Thymus (tissue), 14 donors: ENCODE results near the gene DCX. TPM values are rescaled to one million over a fixed set of nuclear protein-coding genes. Genes with fewer than 3 reads are reported as not detected.

Experiments
- DNase-seq, 9 donors: peaks; one replicate each; pipeline ENCODE4 v3.0.0-alpha.2; 2013; ENCODE audit warnings: low spot score in 9 of 9, low read depth in 6 of 9, missing footprints in 1 of 9
- H3K27ac ChIP-seq, 2 donors: one replicate each; pipeline ENCODE4 v1.5.1; 2013; ENCODE audit warnings: control low read depth in 1 of 2, low read depth in 1 of 2, low read length in 1 of 2, mild to moderate bottlenecking in 1 of 2, moderate library complexity in 1 of 2
- H3K27me3 ChIP-seq, 2 donors: one replicate each; pipeline ENCODE4 v1.5.1; 2013; ENCODE audit warnings: low read length in 1 of 2; ENCODE audit not compliant: control insufficient read depth in 2 of 2, insufficient read depth in 1 of 2
- H3K36me3 ChIP-seq, 2 donors: one replicate each; pipeline ENCODE4 v1.5.1; 2013; ENCODE audit warnings: low read length in 1 of 2, mild to moderate bottlenecking in 1 of 2, moderate library complexity in 1 of 2; ENCODE audit not compliant: control insufficient read depth in 2 of 2, insufficient read depth in 2 of 2
- H3K4me1 ChIP-seq, 2 donors: one replicate each; pipeline ENCODE4 v1.5.1; 2013; ENCODE audit warnings: low read length in 2 of 2; ENCODE audit not compliant: control insufficient read depth in 2 of 2, insufficient read depth in 2 of 2
- H3K4me3 ChIP-seq, 2 donors: one replicate each; pipeline ENCODE4 v1.5.1; 2013; ENCODE audit warnings: low read length in 2 of 2, control low read depth in 1 of 2, mild to moderate bottlenecking in 1 of 2
- H3K9me3 ChIP-seq, 2 donors: one replicate each; pipeline ENCODE4 v1.5.1; 2013; ENCODE audit warnings: low read length in 1 of 2, mild to moderate bottlenecking in 1 of 2; ENCODE audit not compliant: control insufficient read depth in 2 of 2, insufficient read depth in 1 of 2
- whole genome bisulfite sequencing: extraction: QIAGEN DNeasy Blood & Tissue Kit; methylation state at CpG from one replicate; pipeline ENCODE4 v1.1.7; 2013; 5-methylcytosine and 5-hydroxymethylcytosine counted together
- long read RNA-seq, 10 donors: transcript quantifications; one replicate each; lab custom pipeline, GENCODE V29; 2026
- polyA plus RNA-seq: library from polyadenylated mRNA; stranded (reverse); fragments of 200-250 nt; gene quantifications from one replicate; pipeline ENCODE4 v1.2.3, GENCODE V29; 2013
- total RNA-seq: library from RNA; stranded (reverse); fragments of 120-200 nt; gene quantifications from one replicate; pipeline ENCODE4 v1.2.4, GENCODE V29; 2013
- donor health status: healthy.

DCX gene
- 0.19 TPM for total RNA-seq
- 0.11 TPM for polyA plus RNA-seq
- long read RNA-seq, donor 1: 0 reads
- long read RNA-seq, donor 2: 0 reads
- long read RNA-seq, donor 3: 0 reads
- long read RNA-seq, donor 4: 0 reads
- long read RNA-seq, donor 5: 0 reads
- long read RNA-seq, donor 6: 0 reads
- long read RNA-seq, donor 7: 0 reads
- long read RNA-seq, donor 8: 0 reads
- long read RNA-seq, donor 9: 0 reads
- long read RNA-seq, donor 10: 0 reads

DNA sequence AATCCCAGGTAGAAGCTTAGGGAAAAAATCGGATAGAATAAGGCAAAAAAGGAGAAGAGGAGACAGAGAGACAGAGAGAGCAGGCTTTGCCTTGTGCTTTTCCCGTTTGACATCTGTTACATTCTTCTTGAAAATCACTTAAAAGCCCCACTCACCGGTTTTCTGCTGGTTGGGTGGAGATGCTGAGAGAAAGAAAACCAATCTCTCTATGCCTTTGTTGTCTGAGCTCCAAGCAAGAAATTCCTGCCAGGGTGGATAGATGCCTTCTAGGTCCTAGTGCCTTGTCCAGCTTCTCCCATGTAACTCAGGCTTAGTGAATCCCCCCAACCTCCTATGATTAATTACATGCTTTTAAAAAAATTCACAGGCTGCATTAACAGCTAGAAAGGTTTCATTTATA lies at the start of gene DCX:
Gene DCX, minus strand, starts transcription at position 210 of the 400 bp plus-strand sequence. CDS start 1,794 bp downstream, outside the sequence.
- H3K27ac ChIP-seq: no peak within 1 kb of the TSS
- peaks cover 0 to 6% of the 10 kb centered on the region in 2 donors for H3K27me3 ChIP-seq
- no peaks in the 10 kb centered on the region for H3K9me3 ChIP-seq
- no peaks in the 10 kb centered on the region for H3K4me1 ChIP-seq
- no peaks in the 10 kb centered on the region for H3K36me3 ChIP-seq
- no peak for DNase-seq
- WGBS: 11% methylated on average over 3 of the region's 3 CpGs
- no peak within 1 kb of the TSS for H3K4me3 ChIP-seq

DNA sequence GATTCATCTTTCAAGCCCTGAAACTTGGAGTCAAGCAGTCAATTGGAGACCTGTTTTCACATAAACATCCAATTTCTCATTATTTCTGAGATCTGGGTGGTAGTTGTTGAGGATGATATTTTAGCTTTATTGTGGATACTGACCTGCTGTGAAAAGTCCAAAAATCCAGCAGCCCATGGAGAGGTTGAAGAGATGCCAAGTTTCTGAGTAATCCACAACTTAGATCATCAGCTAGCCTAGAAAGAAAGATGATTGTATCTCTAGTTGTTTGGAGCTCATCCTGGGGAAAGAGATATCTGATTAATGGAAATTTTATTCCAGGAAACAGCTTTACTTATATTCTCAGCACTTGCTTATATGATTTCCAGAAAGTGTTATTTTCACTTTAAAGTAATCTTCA lies 48.6 kb upstream of the DCX start:
- no peak overlapping the region for H3K27ac ChIP-seq
- H3K9me3 ChIP-seq: no peaks in the 10 kb centered on the region
- no peak overlapping the region for H3K4me3 ChIP-seq
- H3K36me3 ChIP-seq: no peaks in the 10 kb centered on the region
- no peaks in the 10 kb centered on the region for H3K27me3 ChIP-seq
- DNase-seq: no peak
- no peaks in the 10 kb centered on the region for H3K4me1 ChIP-seq

DNA sequence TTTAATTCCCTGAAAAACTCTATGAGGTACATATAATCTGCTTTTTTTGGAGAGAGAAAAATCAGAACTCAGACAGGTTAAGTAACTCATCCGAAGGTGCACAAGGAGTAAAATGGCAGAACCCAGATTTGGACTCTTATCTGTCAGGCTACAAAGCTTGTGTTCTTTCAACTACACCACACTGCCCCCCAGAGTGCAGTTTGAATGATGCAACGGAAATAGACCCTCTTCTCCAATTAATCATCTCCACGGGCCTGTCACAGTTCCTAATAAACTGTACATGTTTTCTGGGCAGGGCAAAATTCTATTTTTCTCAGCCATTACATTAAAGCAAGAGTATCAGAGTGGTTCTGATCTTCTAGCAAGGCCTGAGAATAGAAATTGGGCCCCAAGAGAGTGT lies 35.3 kb upstream of the DCX start:
- no peak overlapping the region for H3K4me3 ChIP-seq
- H3K4me1 ChIP-seq: no peaks in the 10 kb centered on the region
- DNase-seq: peak in 5 of 9 donors; percentile 0 to 38 (median 6)
- no peaks in the 10 kb centered on the region for H3K9me3 ChIP-seq
- WGBS: 31% methylated on average over 3 of the region's 3 CpGs
- H3K36me3 ChIP-seq: no peaks in the 10 kb centered on the region
- H3K27ac ChIP-seq: no peak overlapping the region
- H3K27me3 ChIP-seq: no peaks in the 10 kb centered on the region

DNA sequence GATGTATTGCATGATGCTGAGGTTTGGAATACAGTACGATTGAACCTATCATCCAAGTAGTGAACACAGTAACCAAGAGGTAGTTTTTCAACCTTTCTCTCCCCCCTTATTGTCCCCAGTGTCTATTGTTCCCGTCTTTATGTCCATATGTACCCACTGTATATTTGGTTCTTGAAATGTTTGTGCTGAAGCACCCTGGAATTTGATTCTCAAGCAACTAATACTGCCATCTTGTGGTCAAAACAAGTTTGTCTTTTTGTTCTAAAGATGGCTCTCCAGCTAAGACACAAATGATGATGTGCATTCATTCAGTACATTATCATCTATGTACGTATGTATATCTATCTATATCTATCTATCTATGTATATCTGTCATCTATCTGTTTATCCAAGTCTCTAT lies 33.5 kb upstream of the DCX start:
- WGBS: 64% methylated on average over 3 of the region's 3 CpGs
- H3K36me3 ChIP-seq: no peaks in the 10 kb centered on the region
- peak in 7 of 9 donors; percentile 0 to 60 (median 4) for DNase-seq

DNA sequence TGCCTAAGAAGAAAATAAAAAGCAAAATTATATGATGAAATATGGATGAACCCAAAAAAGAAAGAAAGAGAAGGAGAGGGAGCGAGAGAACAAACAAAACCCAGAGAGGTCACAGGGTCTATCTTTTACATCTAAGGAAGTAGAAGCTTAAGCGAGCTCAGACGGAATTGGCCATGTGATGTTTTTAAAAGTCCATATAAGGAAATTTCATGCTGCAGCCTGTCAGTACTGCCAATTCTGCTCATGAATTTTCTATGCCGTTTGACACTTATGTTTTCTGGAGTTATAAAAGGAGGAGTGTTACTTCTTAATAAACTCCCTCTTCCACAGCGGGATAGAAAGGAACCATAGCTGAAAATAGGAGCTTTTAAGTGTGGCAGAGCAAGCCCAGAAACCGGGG lies 32.9 kb upstream of the DCX start:
- no peak overlapping the region for H3K4me3 ChIP-seq
- WGBS: 67% methylated on average over 6 of the region's 6 CpGs
- H3K27ac ChIP-seq: no peak overlapping the region
- no peaks in the 10 kb centered on the region for H3K27me3 ChIP-seq
- no peaks in the 10 kb centered on the region for H3K9me3 ChIP-seq
- no peaks in the 10 kb centered on the region for H3K36me3 ChIP-seq
- no peak for DNase-seq
- H3K4me1 ChIP-seq: no peaks in the 10 kb centered on the region

More for the DNA sequence above, 33.5 kb upstream of the DCX start:
- no peak overlapping the region for H3K27ac ChIP-seq
- no peaks in the 10 kb centered on the region for H3K4me1 ChIP-seq
- no peaks in the 10 kb centered on the region for H3K9me3 ChIP-seq
- no peak overlapping the region for H3K4me3 ChIP-seq
- no peaks in the 10 kb centered on the region for H3K27me3 ChIP-seq

DNA sequence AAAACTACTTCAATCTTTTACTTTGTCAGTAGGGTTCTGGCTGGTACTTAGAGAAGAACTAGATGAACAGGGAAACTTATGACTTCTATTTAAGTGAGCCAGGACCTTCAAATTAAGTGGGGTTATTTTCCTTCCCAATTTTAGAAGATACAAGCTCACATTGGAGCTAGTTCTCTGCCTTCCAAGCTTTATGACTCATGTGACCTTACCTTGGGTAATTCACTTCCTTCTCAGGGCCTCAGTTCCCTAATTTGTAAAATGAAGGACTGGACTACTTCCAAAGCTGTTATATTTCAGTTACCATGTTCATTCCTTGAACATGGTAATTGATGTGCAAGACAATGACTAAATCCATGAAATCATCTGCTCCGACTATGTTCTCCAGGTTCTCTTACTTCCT lies 32.0 kb upstream of the DCX start:
- DNase-seq: no peak
- H3K27me3 ChIP-seq: no peaks in the 10 kb centered on the region
- H3K36me3 ChIP-seq: no peaks in the 10 kb centered on the region
- H3K4me3 ChIP-seq: no peak overlapping the region
- no peak overlapping the region for H3K27ac ChIP-seq
- H3K9me3 ChIP-seq: no peaks in the 10 kb centered on the region
- no peaks in the 10 kb centered on the region for H3K4me1 ChIP-seq
- WGBS: 98% methylated on average over 1 of the region's 1 CpG

DNA sequence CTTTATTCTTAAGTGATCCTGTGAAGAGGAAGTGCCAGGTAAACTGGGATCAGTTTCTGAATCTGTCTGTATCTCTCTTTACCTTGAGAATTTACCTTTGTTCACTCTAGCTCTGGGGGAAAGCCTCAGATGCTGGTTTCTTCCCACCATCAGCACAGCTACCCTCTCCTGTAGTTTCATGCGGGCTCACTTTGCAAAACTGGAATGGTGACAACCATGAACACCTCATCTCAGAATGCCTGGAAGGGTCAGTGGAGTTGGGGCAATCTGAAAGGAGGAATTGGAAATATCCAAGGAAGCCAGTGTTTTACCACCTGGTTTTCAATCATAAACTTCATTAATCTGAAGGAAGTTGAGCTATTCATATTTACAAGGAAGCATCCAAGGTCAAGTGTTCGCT lies 30.8 kb upstream of the DCX start:
- Histone ChIP-seq H3K27ac (no peak overlapping the region), H3K27me3 (no peaks in the 10 kb centered on the region), H3K9me3 (no peaks in the 10 kb centered on the region), H3K4me1 (no peaks in the 10 kb centered on the region), H3K36me3 (no peaks in the 10 kb centered on the region), H3K4me3 (no peak overlapping the region)
- no peak for DNase-seq
- 95% methylated on average over 2 of the region's 2 CpGs for WGBS

DNA sequence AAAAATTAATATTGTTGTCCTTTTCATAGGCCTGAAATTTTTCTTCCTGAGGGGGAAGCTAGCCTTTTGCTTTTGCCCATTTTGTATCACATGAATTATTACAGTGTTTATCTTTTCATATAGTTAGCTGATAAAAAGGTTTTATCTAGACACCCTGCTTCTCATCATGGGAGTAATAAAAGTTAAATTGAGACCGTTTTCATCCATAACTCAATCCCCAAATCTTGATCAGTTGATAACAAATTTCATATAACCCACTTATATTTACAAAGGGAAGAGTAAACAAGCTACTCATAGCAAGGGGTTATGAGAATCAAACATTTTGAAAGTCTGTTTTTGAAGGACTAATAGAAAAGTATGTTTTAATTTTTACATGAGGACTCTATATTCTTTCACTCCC lies 23.5 kb upstream of the DCX start:
- no peak for DNase-seq

DNA sequence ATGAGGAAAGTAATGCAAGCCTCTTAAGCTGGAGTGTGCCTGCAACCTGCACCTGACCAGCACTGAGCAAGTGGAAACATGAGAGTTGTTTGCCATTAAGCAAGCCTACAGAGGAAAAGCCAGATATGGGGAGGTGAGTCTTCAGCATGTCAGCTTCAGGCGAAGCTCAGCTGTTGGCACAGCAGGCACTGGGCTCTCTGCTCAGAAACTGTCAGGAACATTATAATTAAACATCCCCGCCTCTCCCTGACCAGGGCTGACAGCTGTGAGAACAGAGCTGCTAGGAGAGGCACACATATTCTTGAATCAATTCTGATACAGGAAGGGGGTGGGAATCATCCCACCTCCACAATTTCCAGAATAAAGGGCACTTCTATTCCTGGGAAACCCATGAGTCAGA lies 19.0 kb upstream of the DCX start:
- H3K4me3 ChIP-seq: no peak overlapping the region
- DNase-seq: no peak
- H3K36me3 ChIP-seq: no peaks in the 10 kb centered on the region
- WGBS: 94% methylated on average over 2 of the region's 2 CpGs
- H3K9me3 ChIP-seq: no peaks in the 10 kb centered on the region
- H3K27ac ChIP-seq: no peak overlapping the region
- no peaks in the 10 kb centered on the region for H3K4me1 ChIP-seq
- no peaks in the 10 kb centered on the region for H3K27me3 ChIP-seq

More for the DNA sequence above, 23.5 kb upstream of the DCX start:
- Histone ChIP-seq H3K27me3 (no peaks in the 10 kb centered on the region), H3K4me3 (no peak overlapping the region), H3K4me1 (no peaks in the 10 kb centered on the region), H3K27ac (no peak overlapping the region), H3K36me3 (no peaks in the 10 kb centered on the region), H3K9me3 (no peaks in the 10 kb centered on the region)
- WGBS: 90% methylated on average over 1 of the region's 1 CpG
